ENCODE measurements around the gene BAZ2B.

The BAZ2B gene

DNA sequence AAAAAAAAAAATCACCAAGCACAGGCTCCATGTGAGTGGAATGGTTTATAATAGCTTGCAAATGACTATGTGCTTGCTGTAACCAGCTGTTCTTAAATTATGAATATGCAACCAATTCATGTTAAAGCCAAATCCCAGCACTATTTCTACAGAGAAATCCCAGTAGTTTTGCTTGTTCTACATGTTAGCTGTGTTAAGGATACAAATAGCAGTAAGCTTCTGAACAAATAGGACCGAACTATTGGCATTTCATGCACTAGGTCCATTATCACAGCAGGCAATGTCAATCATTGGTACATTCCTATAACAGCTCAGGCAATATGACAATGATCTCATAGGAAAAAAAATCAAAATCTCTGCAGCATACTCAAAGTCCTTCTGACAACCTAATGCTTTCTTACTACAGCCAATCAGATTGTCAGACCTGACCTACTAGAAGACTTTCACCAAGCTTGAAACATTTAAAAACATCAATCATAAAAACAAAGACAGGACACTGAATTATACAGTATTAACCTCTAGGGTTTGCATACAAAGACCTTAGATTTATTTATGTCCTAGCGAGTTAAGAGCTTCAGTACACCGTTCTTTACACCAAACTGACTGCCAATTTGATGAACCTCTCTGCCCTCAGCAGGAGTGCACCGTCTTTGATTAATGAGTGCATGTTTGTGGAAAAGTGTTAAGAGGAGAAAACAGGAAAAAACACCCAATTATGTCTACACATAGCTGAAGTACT lies 6.4 kb downstream of the BAZ2B start:
- H3K9me2 ChIP-seq (replicated peaks; ENCODE audit: insufficient read depth, low read length), result no peaks in the 10 kb centered on the region
- no peak overlapping the region for H3K4me2 ChIP-seq (ENCODE audit: low read depth, low read length)
- no peak for DNase-seq
- no peak overlapping the region for H3K4me3 ChIP-seq (ENCODE audit: low read length)
- peaks cover 7% of the 10 kb centered on the region for H3F3A ChIP-seq (ENCODE audit: insufficient read depth, low read length)
- H3K9ac ChIP-seq (ENCODE audit: low read length), result no peak overlapping the region
- no peaks in the 10 kb centered on the region for H3K9me3 ChIP-seq (replicated peaks; ENCODE audit: insufficient read depth, low read length)
- no peaks in the 10 kb centered on the region for H3K27me3 ChIP-seq (replicated peaks; ENCODE audit: insufficient read depth, low read length)
- no peaks in the 10 kb centered on the region for H3K36me3 ChIP-seq (replicated peaks; ENCODE audit: insufficient read depth, low read length)
- peaks cover 13% of the 10 kb centered on the region for H3K79me2 ChIP-seq (ENCODE audit: low read length)
- H2AFZ ChIP-seq (ENCODE audit: low read length), result no peak overlapping the region
- H4K20me1 ChIP-seq (ENCODE audit: insufficient read depth, low read length), result no peaks in the 10 kb centered on the region
- H3K27ac ChIP-seq (ENCODE audit: low read length), result no peak overlapping the region
- TF ChIP-seq EZH2phosphoT487 (IDR thresholded peaks at IDR 0.05; ENCODE audit: low read length) (no peak), EZH2 (optimal IDR thresholded peaks at IDR 0.05; ENCODE audit: low read depth, low read length) (no peak)
- H3K4me1 ChIP-seq (ENCODE audit: low read length), result peaks cover 3% of the 10 kb centered on the region; the same call in 1 of the 2 replicates

DNA sequence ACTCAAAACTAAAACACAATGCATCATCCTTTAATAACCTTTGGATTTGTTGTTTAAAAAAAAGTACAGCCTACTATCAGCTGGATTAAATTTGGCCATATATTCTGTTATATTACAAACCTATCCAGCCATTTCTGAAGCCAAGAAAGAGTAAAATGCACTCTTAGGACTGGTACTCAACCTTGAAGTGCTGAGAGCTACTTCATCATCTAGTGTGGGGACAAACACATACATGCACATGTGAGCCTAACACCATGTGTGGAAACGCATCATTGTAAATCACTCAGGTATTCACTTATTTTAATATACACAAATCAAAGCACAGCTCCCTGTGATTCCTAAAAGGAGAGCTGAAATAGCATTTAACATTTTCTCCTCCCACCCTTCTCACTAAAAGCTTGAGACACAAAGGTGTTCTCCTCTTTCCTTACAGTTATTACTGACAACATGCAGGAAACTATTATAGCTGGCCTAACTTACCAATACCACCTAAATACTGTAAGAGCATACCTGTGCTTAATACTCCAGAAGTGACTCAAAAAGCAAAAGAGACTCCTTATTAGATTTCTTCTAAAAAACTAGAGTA lies 7.5 kb downstream of the BAZ2B start:
- no peaks in the 10 kb centered on the region for H3F3A ChIP-seq (ENCODE audit: insufficient read depth, low read length)
- H3K4me1 ChIP-seq (ENCODE audit: low read length), result peaks cover 3% of the 10 kb centered on the region; the same call in 1 of the 2 replicates
- peaks cover 12% of the 10 kb centered on the region for H3K79me2 ChIP-seq (ENCODE audit: low read length)
- H3K27me3 ChIP-seq (replicated peaks; ENCODE audit: insufficient read depth, low read length), result no peaks in the 10 kb centered on the region
- no peak for TF ChIP-seq EZH2phosphoT487 (IDR thresholded peaks at IDR 0.05; ENCODE audit: low read length)
- TF ChIP-seq EZH2 (optimal IDR thresholded peaks at IDR 0.05; ENCODE audit: low read depth, low read length), result no peak
- TF ChIP-seq, protein P1, sequence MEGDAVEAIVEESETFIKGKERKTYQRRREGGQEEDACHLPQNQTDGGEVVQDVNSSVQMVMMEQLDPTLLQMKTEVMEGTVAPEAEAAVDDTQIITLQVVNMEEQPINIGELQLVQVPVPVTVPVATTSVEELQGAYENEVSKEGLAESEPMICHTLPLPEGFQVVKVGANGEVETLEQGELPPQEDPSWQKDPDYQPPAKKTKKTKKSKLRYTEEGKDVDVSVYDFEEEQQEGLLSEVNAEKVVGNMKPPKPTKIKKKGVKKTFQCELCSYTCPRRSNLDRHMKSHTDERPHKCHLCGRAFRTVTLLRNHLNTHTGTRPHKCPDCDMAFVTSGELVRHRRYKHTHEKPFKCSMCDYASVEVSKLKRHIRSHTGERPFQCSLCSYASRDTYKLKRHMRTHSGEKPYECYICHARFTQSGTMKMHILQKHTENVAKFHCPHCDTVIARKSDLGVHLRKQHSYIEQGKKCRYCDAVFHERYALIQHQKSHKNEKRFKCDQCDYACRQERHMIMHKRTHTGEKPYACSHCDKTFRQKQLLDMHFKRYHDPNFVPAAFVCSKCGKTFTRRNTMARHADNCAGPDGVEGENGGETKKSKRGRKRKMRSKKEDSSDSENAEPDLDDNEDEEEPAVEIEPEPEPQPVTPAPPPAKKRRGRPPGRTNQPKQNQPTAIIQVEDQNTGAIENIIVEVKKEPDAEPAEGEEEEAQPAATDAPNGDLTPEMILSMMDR (IDR thresholded peaks at IDR 0.05; ENCODE audit: low read length), result no peak
- H3K9me3 ChIP-seq (replicated peaks; ENCODE audit: insufficient read depth, low read length), result no peaks in the 10 kb centered on the region
- H3K4me2 ChIP-seq (ENCODE audit: low read depth, low read length), result no peak overlapping the region
- H3K27ac ChIP-seq (ENCODE audit: low read length), result no peak overlapping the region
- H3K36me3 ChIP-seq (replicated peaks; ENCODE audit: insufficient read depth, low read length), result no peaks in the 10 kb centered on the region
- no peaks in the 10 kb centered on the region for H4K20me1 ChIP-seq (ENCODE audit: insufficient read depth, low read length)
- DNase-seq, result no peak
- H3K9me2 ChIP-seq (replicated peaks; ENCODE audit: insufficient read depth, low read length), result no peaks in the 10 kb centered on the region
- no peak overlapping the region for H3K9ac ChIP-seq (ENCODE audit: low read length)
- H3K4me3 ChIP-seq (ENCODE audit: low read length), result no peak overlapping the region
- no peak overlapping the region for H2AFZ ChIP-seq (ENCODE audit: low read length)

DNA sequence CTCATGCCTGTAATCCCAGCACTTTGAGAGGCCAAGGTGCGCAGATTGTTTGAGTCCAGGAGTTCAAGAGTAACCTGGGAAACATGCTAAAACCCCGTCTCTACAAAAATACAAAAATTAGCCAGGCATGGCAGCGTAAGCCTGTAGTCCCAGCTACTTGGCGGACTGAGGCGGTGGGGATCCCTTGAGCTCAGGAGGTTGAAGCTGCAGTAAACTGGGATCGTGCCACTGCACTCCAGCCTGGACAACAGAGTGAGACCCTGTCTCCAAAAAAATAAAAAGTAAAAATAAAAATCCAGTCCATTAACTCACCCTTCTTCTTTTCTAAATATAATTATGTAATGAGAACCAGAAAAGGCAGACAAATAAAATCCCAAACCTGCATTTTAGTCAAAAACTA lies 8.2 kb downstream of the BAZ2B start:
- Histone ChIP-seq H3K36me3 (replicated peaks; ENCODE audit: insufficient read depth, low read length) (no peaks in the 10 kb centered on the region), H3K4me1 (ENCODE audit: low read length) (no peaks in the 10 kb centered on the region), H3K9me2 (replicated peaks; ENCODE audit: insufficient read depth, low read length) (no peaks in the 10 kb centered on the region), H3F3A (ENCODE audit: insufficient read depth, low read length) (no peaks in the 10 kb centered on the region), H3K9ac (ENCODE audit: low read length) (no peak overlapping the region), H4K20me1 (ENCODE audit: insufficient read depth, low read length) (no peaks in the 10 kb centered on the region), H2AFZ (ENCODE audit: low read length) (no peak overlapping the region), H3K9me3 (replicated peaks; ENCODE audit: insufficient read depth, low read length) (no peaks in the 10 kb centered on the region), H3K79me2 (ENCODE audit: low read length) (peaks cover 5% of the 10 kb centered on the region), H3K27ac (ENCODE audit: low read length) (no peak overlapping the region), H3K4me2 (ENCODE audit: low read depth, low read length) (no peak overlapping the region), H3K27me3 (replicated peaks; ENCODE audit: insufficient read depth, low read length) (no peaks in the 10 kb centered on the region), H3K4me3 (ENCODE audit: low read length) (no peak overlapping the region)
- DNase-seq, result no peak
- no peak for TF ChIP-seq EZH2phosphoT487 (IDR thresholded peaks at IDR 0.05; ENCODE audit: low read length)
- TF ChIP-seq, protein P1 (IDR thresholded peaks at IDR 0.05; ENCODE audit: low read length), result no peak
- TF ChIP-seq EZH2 (optimal IDR thresholded peaks at IDR 0.05; ENCODE audit: low read depth, low read length), result no peak

DNA sequence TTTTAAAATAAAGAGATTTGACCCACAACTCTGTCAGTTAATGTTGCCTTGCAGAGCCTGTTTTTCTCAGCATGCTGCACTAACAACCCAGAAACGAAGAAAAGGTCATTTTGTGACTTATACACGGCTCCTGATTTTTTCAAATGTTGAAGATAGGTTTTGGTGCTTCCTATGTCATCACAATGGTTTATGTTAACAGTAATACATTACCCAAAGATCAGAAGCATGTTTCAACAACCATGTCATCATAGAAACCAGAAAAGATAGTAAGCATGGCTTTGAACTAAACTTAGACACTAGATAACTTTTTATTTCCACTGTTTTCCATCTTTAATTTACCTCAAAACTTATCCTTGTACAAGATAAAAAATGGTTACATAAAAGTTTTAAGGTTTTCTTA lies 10.1 kb downstream of the BAZ2B start:
- Histone ChIP-seq H3K9me3 (replicated peaks; ENCODE audit: insufficient read depth, low read length) (no peaks in the 10 kb centered on the region), H4K20me1 (ENCODE audit: insufficient read depth, low read length) (no peaks in the 10 kb centered on the region), H3K27me3 (replicated peaks; ENCODE audit: insufficient read depth, low read length) (no peaks in the 10 kb centered on the region), H3K4me2 (ENCODE audit: low read depth, low read length) (no peak overlapping the region), H3K27ac (ENCODE audit: low read length) (no peak overlapping the region), H3K4me3 (ENCODE audit: low read length) (no peak overlapping the region), H2AFZ (ENCODE audit: low read length) (no peak overlapping the region), H3K79me2 (ENCODE audit: low read length) (no peaks in the 10 kb centered on the region), H3K9ac (ENCODE audit: low read length) (no peak overlapping the region), H3F3A (ENCODE audit: insufficient read depth, low read length) (no peaks in the 10 kb centered on the region), H3K4me1 (ENCODE audit: low read length) (no peaks in the 10 kb centered on the region), H3K36me3 (replicated peaks; ENCODE audit: insufficient read depth, low read length) (no peaks in the 10 kb centered on the region), H3K9me2 (replicated peaks; ENCODE audit: insufficient read depth, low read length) (no peaks in the 10 kb centered on the region)
- DNase-seq, result no peak
- TF ChIP-seq EZH2phosphoT487 (IDR thresholded peaks at IDR 0.05; ENCODE audit: low read length) (no peak), EZH2 (optimal IDR thresholded peaks at IDR 0.05; ENCODE audit: low read depth, low read length) (no peak)
- TF ChIP-seq, protein P1 (IDR thresholded peaks at IDR 0.05; ENCODE audit: low read length), result no peak

All from MM.1S (cell line).